ENCODE results near the gene HSP90B1.
A peak's percentile ranks its signal among the peaks of the same experiment; 100 is the strongest.

HSP90B1 gene

DNA sequence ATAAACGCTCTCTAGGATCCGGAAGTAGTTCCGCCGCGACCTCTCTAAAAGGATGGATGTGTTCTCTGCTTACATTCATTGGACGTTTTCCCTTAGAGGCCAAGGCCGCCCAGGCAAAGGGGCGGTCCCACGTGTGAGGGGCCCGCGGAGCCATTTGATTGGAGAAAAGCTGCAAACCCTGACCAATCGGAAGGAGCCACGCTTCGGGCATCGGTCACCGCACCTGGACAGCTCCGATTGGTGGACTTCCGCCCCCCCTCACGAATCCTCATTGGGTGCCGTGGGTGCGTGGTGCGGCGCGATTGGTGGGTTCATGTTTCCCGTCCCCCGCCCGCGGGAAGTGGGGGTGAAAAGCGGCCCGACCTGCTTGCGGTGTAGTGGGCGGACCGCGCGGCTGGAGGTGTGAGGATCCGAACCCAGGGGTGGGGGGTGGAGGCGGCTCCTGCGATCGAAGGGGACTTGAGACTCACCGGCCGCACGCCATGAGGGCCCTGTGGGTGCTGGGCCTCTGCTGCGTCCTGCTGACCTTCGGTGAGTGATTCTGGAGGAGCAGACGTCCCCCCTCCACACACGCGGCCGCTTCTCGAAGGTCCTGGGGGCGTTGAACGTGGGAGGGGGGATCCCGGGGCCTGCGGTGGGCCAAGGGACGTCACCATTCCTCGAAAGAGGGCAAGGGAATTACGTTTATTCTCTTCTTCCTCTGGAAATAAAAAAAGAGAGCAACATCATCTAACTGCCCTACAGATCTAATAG lies at the start of gene HSP90B1:
HSP90B1 (plus strand) TSS at position 377 of the 753 bp plus-strand sequence; CDS start at position 483, 106 bp downstream.
- DNase-seq (ENCODE audit: low spot score) (peak; percentile 99), FAIRE-seq (peak; percentile 93)

GRCh38 chr12:103881261-103881660 lies 48.9 kb upstream of the HSP90B1 start:
- peak; percentile 42 for FAIRE-seq
- DNase-seq (ENCODE audit: low spot score) = peak; percentile 30

- FAIRE-seq (no peak), DNase-seq (ENCODE audit: low spot score) (no peak)
These were observed 47.2 kb upstream of the HSP90B1 start for GRCh38 chr12:103882861-103883596.

DNA sequence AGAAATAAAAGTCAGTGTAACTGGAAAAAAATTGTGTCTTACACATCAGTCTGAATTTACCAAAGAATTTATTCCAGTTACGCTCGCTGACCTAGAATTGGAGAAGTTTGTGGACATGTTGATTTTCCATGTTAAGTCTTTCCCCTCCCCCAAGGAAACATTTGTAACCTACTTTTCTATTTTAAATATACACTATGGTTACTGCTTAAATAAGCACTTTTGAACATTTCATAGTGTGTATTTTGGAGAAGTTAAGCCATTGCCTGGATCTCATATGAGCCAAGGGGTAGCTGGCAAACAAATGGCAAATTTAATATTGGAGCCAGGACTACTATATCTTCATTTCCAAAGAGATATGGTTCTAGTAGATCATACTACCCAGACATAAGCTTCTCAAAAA lies 46.3 kb upstream of the HSP90B1 start:
- no peak for FAIRE-seq
- no peak for DNase-seq (ENCODE audit: low spot score)

DNA sequence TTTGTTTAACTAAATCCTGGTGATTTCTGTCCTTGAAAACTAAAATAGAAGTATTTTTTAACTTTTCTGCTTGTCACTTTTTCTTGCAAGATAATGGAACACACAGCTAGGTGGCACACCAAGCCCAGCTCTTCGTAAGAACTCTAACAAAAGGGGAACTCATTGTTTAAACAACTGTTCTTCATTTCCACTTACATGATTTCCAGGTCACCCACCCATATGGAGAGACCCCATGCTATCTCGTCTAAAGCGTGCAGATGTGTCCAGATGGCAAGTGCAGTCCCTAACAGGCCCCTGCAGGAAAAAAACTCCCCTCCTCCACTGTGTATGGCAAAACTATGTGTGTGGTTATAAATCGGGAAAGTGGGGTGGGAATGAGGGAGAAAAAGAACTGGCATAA lies 45.9 kb upstream of the HSP90B1 start:
- DNase-seq (ENCODE audit: low spot score) = peak; percentile 13
- FAIRE-seq = no peak

- FAIRE-seq = no peak
These were observed 43.9 kb upstream of the HSP90B1 start for GRCh38 chr12:103886195-103886797.

GRCh38 chr12:103887738-103888137 lies 42.5 kb upstream of the HSP90B1 start:
- FAIRE-seq = no peak
- DNase-seq (ENCODE audit: low spot score) = no peak

More at GRCh38 chr12:103886195-103886797, 43.9 kb upstream of the HSP90B1 start:
- no peak for DNase-seq (ENCODE audit: low spot score)

DNA sequence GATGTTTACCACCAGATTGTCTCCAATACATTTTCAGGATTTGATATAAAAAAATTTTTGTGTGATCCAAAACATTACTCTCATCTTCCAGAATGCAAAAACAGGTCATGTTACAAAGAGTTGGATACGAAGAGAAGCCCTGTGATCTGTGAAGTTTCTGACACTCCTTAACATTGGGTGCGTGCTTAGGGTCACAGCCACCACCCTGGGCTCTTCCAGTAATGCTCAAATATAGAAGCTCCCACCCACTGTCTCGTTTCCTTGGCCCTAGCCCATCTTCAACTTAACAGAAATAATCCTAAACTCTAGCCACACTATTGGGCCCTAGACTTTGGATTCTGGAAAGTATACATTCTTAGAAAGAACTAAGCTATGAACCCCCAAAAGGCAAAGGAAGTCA lies 32.9 kb upstream of the HSP90B1 start:
- DNase-seq (ENCODE audit: low spot score) = no peak
- FAIRE-seq = no peak

- DNase-seq (ENCODE audit: low spot score) (no peak), FAIRE-seq (no peak)
These were observed 28.6 kb upstream of the HSP90B1 start for GRCh38 chr12:103901518-103902173.

GRCh38 chr12:103903993-103904392 lies 26.2 kb upstream of the HSP90B1 start:
- no peak for DNase-seq (ENCODE audit: low spot score)
- FAIRE-seq = no peak

DNA sequence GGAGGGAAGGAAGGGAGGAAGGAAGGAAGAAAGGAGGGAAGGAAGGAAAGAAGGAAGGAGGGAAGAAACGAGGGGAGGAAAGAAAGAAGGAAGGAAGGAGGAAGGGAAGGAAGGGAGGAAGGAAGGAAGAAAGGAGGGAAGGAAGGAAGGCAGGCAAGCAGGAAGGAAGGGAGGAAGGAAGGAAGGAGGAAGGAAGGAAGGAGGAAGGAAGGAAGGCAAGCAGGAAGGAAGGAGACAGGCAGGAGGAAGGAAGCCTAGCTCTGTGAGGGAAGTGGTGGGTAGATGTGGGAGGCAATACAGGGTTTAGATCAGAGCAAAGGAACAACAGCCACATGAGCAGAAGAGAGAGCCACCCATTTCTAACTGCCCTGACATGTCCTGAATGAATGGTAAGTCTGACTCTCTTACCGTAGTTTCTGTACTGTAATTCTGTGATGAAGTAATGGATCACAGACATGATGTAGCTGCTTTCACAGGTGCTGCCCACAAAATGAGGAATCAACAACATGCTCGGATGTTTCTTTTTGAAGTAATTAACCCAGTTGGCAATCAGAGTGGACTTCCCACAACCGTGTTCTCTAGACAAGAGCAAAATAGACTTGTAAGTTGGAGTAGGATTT lies 24.4 kb upstream of the HSP90B1 start:
- no peak for FAIRE-seq
- no peak for DNase-seq (ENCODE audit: low spot score)

DNA sequence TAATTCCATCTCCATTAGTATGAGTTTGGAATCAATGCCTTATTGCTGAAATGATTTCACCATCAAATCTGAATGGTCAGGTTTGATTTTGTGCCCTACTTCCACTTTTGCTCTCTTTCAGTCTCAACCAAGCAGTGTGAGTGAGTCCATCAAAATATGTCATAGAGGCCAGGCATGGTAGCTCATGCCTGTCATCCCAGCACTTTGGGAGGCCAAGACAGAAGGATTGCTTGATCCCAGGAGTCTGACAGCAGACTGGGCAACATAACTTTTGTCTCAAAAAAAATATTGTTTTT lies 22.0 kb upstream of the HSP90B1 start:
- no peak for DNase-seq (ENCODE audit: low spot score)
- FAIRE-seq = no peak

- FAIRE-seq (no peak), DNase-seq (ENCODE audit: low spot score) (no peak)
These were observed 21.3 kb upstream of the HSP90B1 start for GRCh38 chr12:103908877-103909276.

GRCh38 chr12:103909811-103910210 lies 20.4 kb upstream of the HSP90B1 start:
- DNase-seq (ENCODE audit: low spot score) = no peak

GRCh38 chr12:103912069-103912468 lies 18.1 kb upstream of the HSP90B1 start:
- no peak for FAIRE-seq
- no peak for DNase-seq (ENCODE audit: low spot score)

More at GRCh38 chr12:103909811-103910210, 20.4 kb upstream of the HSP90B1 start:
- no peak for FAIRE-seq

DNA sequence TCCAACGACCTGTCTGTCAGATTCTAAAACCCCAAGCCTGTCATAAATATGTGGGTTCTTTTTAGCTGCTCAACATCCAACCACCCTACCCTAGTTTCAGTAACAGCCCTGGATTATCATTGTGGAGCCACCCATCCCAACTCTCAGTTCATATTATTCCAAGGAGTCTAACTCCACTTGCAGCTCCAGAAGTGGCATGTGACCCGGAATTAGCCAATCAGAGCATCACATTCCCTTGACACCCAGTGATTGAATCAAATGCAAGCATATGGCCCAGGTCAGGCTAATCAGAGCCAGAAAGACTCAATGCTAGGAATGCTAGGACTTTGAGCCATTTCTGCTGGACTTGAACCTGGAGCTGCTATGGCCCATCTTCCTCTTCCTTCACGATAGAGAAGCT lies 17.1 kb upstream of the HSP90B1 start:
- DNase-seq (ENCODE audit: low spot score) = no peak
- FAIRE-seq = no peak

DNA sequence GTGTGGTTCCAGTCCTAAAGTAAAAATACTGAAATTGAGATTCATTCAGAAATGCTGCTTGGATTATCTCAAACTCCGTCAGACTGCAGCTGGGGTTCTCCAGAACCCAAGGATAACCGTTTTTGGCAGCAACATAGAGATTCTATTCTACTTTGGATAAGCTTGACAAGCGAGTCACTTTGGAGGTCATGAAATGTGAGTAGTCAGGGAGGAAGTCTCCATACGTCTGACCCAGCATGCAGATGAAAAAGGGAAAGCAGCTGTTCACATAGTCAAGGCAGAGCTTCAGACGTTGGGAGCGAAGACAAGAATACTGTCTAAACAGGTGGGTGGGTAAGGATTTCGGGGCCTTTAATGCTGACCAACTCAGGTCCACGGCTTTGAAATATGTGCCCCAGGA lies 14.9 kb upstream of the HSP90B1 start:
- DNase-seq (ENCODE audit: low spot score) (no peak), FAIRE-seq (no peak)

DNA sequence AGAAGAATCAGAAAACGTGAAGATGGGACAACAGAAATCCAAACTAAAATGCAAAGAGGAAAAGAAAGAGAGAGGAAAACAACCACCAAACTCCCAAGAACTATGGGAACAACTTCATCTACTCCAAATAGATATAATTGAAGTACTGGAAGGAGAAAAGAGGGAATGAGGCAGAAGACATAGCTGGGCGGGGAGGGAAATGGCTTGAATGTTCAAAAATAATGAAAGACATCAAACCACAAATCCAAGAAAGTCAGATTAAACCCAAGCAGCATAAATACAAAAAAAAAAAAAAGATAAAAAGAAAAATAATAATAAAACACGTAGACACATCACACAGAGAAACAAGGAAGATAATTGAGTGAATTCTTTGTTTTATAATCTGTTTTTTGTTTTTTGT lies 12.3 kb upstream of the HSP90B1 start:
- no peak for FAIRE-seq

DNA sequence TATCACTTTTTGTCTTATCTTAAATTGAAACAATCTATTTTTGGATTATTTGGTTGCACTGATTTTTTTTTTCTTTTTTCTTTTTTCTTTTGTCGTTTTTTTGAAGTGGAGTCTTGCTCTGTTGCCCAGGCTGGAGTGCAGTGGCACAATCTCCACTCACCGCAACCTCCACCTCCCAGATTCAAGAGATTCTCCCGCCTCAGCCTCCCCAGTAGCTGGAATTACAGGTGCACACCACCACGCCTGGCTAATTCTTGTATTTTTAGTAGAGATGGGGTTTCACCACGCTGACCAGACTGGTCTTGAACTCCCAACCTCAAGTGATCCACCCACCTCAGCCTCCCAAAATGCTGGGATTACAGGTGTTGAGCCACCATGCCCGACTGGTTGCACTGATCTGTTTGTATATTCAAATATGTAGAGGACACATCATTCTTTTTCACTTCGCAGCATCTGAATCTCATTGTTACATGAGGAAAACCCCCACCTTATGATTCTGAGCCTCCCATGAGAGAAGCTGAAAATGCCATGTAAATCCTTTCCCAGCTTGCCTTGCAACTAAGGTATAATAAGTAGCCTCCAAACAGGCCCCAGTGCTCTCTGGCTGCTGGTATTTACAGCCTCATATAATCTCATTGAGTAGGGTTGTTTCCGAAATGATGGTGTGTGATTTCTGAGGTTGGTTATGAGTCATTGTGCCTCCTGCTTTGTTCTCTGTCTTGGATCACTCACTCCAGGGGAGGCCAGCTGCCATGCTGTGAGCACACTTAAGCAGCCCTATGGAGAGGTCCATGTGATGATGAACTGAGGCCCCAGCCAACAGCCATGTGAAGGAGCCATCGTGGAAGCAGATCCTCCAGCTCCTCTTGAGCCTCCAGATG lies 5.2 kb upstream of the HSP90B1 start:
- FAIRE-seq = peak; percentile 20
- DNase-seq (ENCODE audit: low spot score) = peak; percentile 73

More for the DNA sequence above, 12.3 kb upstream of the HSP90B1 start:
- DNase-seq (ENCODE audit: low spot score) = no peak

- FAIRE-seq (no peak), DNase-seq (ENCODE audit: low spot score) (no peak)
These were observed 1.5 kb upstream of the HSP90B1 start for GRCh38 chr12:103928682-103929045.
